MM.1S (cell line): ENCODE measurements around the gene MGAT5.

Experiments
- DNase-seq: peaks from one replicate; pipeline ENCODE4 v3.0.0-alpha.2; 2015
- H2AFZ ChIP-seq: fragments of 300-600 bp; sonication (generic); 2 replicates; pipeline ENCODE4 v1.6.0; 2016; ENCODE audit warnings: antibody characterized with exemption, low read length
- H3F3A ChIP-seq: fragments of 300-600 bp; sonication (generic); 2 replicates; pipeline ENCODE4 v1.6.1; 2016; ENCODE audit warnings: mild to moderate bottlenecking, antibody characterized with exemption, low read length, moderate library complexity, mixed read lengths; ENCODE audit not compliant: insufficient read depth
- H3K27ac ChIP-seq: fragments of 300-600 bp; sonication (generic); 2 replicates; pipeline ENCODE4 v1.5.1; 2016; ENCODE audit warnings: mild to moderate bottlenecking, low read length
- H3K27me3 ChIP-seq: fragments of 300-600 bp; sonication (generic); replicated peaks from 2 replicates; pipeline ENCODE4 v1.6.0; 2016; ENCODE audit warnings: low read length; ENCODE audit not compliant: insufficient read depth
- H3K36me3 ChIP-seq: fragments of 300-600 bp; sonication (generic); replicated peaks from 2 replicates; pipeline ENCODE4 v1.6.1; 2016; ENCODE audit warnings: mild to moderate bottlenecking, low read length, mixed read lengths; ENCODE audit not compliant: insufficient read depth
- H3K4me1 ChIP-seq: fragments of 300-600 bp; sonication (generic); 2 replicates; pipeline ENCODE4 v1.6.1; 2016; ENCODE audit warnings: low read length, mixed read lengths
- H3K4me2 ChIP-seq: fragments of 300-600 bp; sonication (generic); 2 replicates; pipeline ENCODE4 v1.6.0; 2016; ENCODE audit warnings: low read depth, low read length
- H3K4me3 ChIP-seq: fragments of 300-600 bp; sonication (generic); 2 replicates; pipeline ENCODE4 v1.5.1; 2016; ENCODE audit warnings: low read length, mixed read lengths
- H3K79me2 ChIP-seq: fragments of 300-600 bp; sonication (generic); 2 replicates; pipeline ENCODE4 v1.6.1; 2016; ENCODE audit warnings: mixed run types, low read length, mixed read lengths
- H3K9ac ChIP-seq: fragments of 300-600 bp; sonication (generic); 2 replicates; pipeline ENCODE4 v1.6.1; 2016; ENCODE audit warnings: low read length, mixed read lengths
- H3K9me2 ChIP-seq: fragments of 300-600 bp; sonication (generic); replicated peaks from 2 replicates; pipeline ENCODE4 v1.6.1; 2016; ENCODE audit warnings: mild to moderate bottlenecking, low read length, mixed read lengths; ENCODE audit not compliant: insufficient read depth
- H3K9me3 ChIP-seq: fragments of 300-600 bp; sonication (generic); replicated peaks from 2 replicates; pipeline ENCODE4 v1.6.1; 2016; ENCODE audit warnings: mild to moderate bottlenecking, low read length, mixed read lengths; ENCODE audit not compliant: insufficient read depth
- H4K20me1 ChIP-seq: fragments of 300-600 bp; sonication (generic); 2 replicates; pipeline ENCODE4 v1.6.1; 2016; ENCODE audit warnings: mild to moderate bottlenecking, low read length, moderate library complexity, mixed read lengths; ENCODE audit not compliant: insufficient read depth
- CTCF ChIP-seq: fragments of 300-600 bp; sonication (generic); IDR thresholded peaks from 2 replicates; pipeline ENCODE4 v1.5.1; 2016; ENCODE audit warnings: antibody characterized with exemption, low read length, mixed read lengths
- EZH2 ChIP-seq: fragments of 300-600 bp; sonication (generic); optimal IDR thresholded peaks from 2 replicates; pipeline ENCODE3; 2017; ENCODE audit warnings: low read depth, mild to moderate bottlenecking, antibody characterized with exemption, low read length, mixed read lengths
- EZH2phosphoT487 ChIP-seq: fragments of 300-600 bp; sonication (generic); IDR thresholded peaks from 2 replicates; pipeline ENCODE4 v1.6.1; 2018; ENCODE audit warnings: antibody characterized with exemption, low read length

The MGAT5 gene

GRCh38 chr2:134206573-134206972 is 47.3 kb upstream of the MGAT5 start:
- no peaks in the 10 kb centered on the region for H3K9me2 ChIP-seq
- DNase-seq = no peak
- H3K36me3 ChIP-seq = no peaks in the 10 kb centered on the region
- H3F3A ChIP-seq = peaks cover 16% of the 10 kb centered on the region; the same call in 1 of the 2 replicates
- no peak overlapping the region for H2AFZ ChIP-seq
- no peak overlapping the region for H3K9ac ChIP-seq
- H3K4me3 ChIP-seq = no peak overlapping the region
- TF ChIP-seq EZH2 (no peak), EZH2phosphoT487 (no peak), CTCF (no peak)
- no peaks in the 10 kb centered on the region for H3K27me3 ChIP-seq
- peak overlapping the region; percentile 31; the same call in 1 of the 2 replicates for H3K27ac ChIP-seq
- H4K20me1 ChIP-seq = no peaks in the 10 kb centered on the region
- peaks cover 40% of the 10 kb centered on the region for H3K4me1 ChIP-seq
- no peaks in the 10 kb centered on the region for H3K9me3 ChIP-seq
- peaks cover 74% of the 10 kb centered on the region for H3K79me2 ChIP-seq
- H3K4me2 ChIP-seq = no peak overlapping the region

GRCh38 chr2:134207589-134208209 is 46.2 kb upstream of the MGAT5 start:
- H3K4me3 ChIP-seq = no peak overlapping the region
- peak; percentile 84 for TF ChIP-seq CTCF
- TF ChIP-seq EZH2 = no peak
- TF ChIP-seq EZH2phosphoT487 = no peak
- H3F3A ChIP-seq = peaks cover 16% of the 10 kb centered on the region; the same call in 1 of the 2 replicates
- no peaks in the 10 kb centered on the region for H4K20me1 ChIP-seq
- no peak overlapping the region for H3K4me2 ChIP-seq
- no peaks in the 10 kb centered on the region for H3K9me2 ChIP-seq
- peaks cover 66% of the 10 kb centered on the region for H3K79me2 ChIP-seq
- H3K4me1 ChIP-seq = peaks cover 40% of the 10 kb centered on the region
- H2AFZ ChIP-seq = no peak overlapping the region
- DNase-seq = peak; percentile 57
- H3K9me3 ChIP-seq = no peaks in the 10 kb centered on the region
- peak overlapping the region; percentile 31; the same call in 1 of the 2 replicates for H3K27ac ChIP-seq
- no peak overlapping the region for H3K9ac ChIP-seq
- H3K36me3 ChIP-seq = no peaks in the 10 kb centered on the region
- no peaks in the 10 kb centered on the region for H3K27me3 ChIP-seq

GRCh38 chr2:134208825-134209224 is 45.0 kb upstream of the MGAT5 start:
- Histone ChIP-seq H2AFZ (no peak overlapping the region), H3F3A (peaks cover 16% of the 10 kb centered on the region; the same call in 1 of the 2 replicates), H3K9me2 (no peaks in the 10 kb centered on the region), H3K9ac (no peak overlapping the region), H3K9me3 (no peaks in the 10 kb centered on the region), H3K4me3 (no peak overlapping the region), H3K27me3 (no peaks in the 10 kb centered on the region), H4K20me1 (no peaks in the 10 kb centered on the region), H3K36me3 (no peaks in the 10 kb centered on the region), H3K4me1 (peaks cover 40% of the 10 kb centered on the region), H3K79me2 (peaks cover 66% of the 10 kb centered on the region), H3K27ac (no peak overlapping the region), H3K4me2 (no peak overlapping the region)
- no peak for DNase-seq
- TF ChIP-seq CTCF = no peak
- no peak for TF ChIP-seq EZH2phosphoT487
- TF ChIP-seq EZH2 = no peak
